SK-N-MC (cell line): ENCODE data around the gene LGR4.

Experiments used
- EZH2 ChIP-seq: fragments of 200-600 bp; sonication (generic); IDR thresholded peaks from one replicate; pipeline ENCODE4 v1.6.1; 2017; ENCODE audit warnings: antibody characterized with exemption
- FOXP2 ChIP-seq: optimal IDR thresholded peaks from 2 replicates; pipeline ENCODE3; 2011; ENCODE audit warnings: mild to moderate bottlenecking, moderate library complexity; ENCODE audit not compliant: insufficient read depth; ENCODE audit errors: extremely low read length, control extremely low read depth
- POLR2AphosphoS5 ChIP-seq: IDR thresholded peaks from 2 replicates; pipeline ENCODE4 v1.6.1; 2012; ENCODE audit warnings: mild to moderate bottlenecking, low read depth, low read length, borderline replicate concordance

GRCh38 chr11:27485930-27486773, 13.6 kb upstream of the LGR4 start:
- TF ChIP-seq POLR2AphosphoS5 (no peak), FOXP2 (no peak), EZH2 (no peak)
